ENCODE data around the gene GLO1. TPM values are rescaled to one million over a fixed set of nuclear protein-coding genes. Genes with fewer than 3 reads are reported as not detected.

The GLO1 gene
- total and polyA plus RNA-seq, 2 donors (not counting 1 experiment from before 2014, with no cell fraction given): 18.5 to 31.6 TPM

- Histone ChIP-seq H2AFZ (ENCODE audit: insufficient read depth, low read depth, low read length, poor library complexity, severe bottlenecking) (peak overlapping the region; percentile 94), H4K20me1 (ENCODE audit: control insufficient read depth, insufficient read depth, low read length, poor library complexity, severe bottlenecking) (no peaks in the 10 kb centered on the region), H3K79me2 (ENCODE audit: control insufficient read depth, insufficient read depth, low read length) (peaks cover 28% of the 10 kb centered on the region), H3K4me1 (ENCODE audit: control insufficient read depth in 2 of 2, insufficient read depth in 2 of 2, low read length in 2 of 2) (peaks cover 18% of the 10 kb centered on the region in 2 donors), H3K27me3 (replicated peaks in 1 of 4; ENCODE audit: control extremely low read depth in 1 of 4, control insufficient read depth in 3 of 4, insufficient read depth in 4 of 4, low read length in 3 of 4) (no peaks in the 10 kb centered on the region), H3K9ac (ENCODE audit: low read length) (peak overlapping the region; percentile 99), H3K27ac (ENCODE audit: low read length in 2 of 2) (peak overlapping the region; percentile 92 to 99), H3K9me3 (ENCODE audit: control extremely low read depth in 1 of 3, control insufficient read depth in 2 of 3, insufficient read depth in 1 of 3, low read length in 2 of 3) (no peaks in the 10 kb centered on the region), H3K36me3 (replicated peaks in 1 of 2; ENCODE audit: control extremely low read depth in 1 of 2, control insufficient read depth in 1 of 2, extremely low read depth in 1 of 2, insufficient read depth in 2 of 2, low read length in 1 of 2) (no peaks in the 10 kb centered on the region), H3K4me3 (ENCODE audit: control extremely low read depth in 1 of 5, extremely low read depth in 1 of 5, insufficient read depth in 1 of 5, low read depth in 2 of 5, low read length in 4 of 5) (peak overlapping the region; percentile 62 to 95 (median 88)), H3K4me2 (replicated peaks; ENCODE audit: low read depth, low read length, poor library complexity, severe bottlenecking) (peak overlapping the region; percentile 89)
- Mint-ChIP-seq H3K27me3 (no peaks in the 10 kb centered on the region), H3K4me3 (peak overlapping the region; percentile 81), H3K4me1 (peaks cover 47% of the 10 kb centered on the region), H3K27ac (peak overlapping the region; percentile 89), H3K9me3 (ENCODE audit: insufficient read depth) (no peaks in the 10 kb centered on the region)
- no peak for TF ChIP-seq CTCF (IDR thresholded peaks at IDR 0.05)
- TF ChIP-seq EZH2 (IDR thresholded peaks at IDR 0.05; ENCODE audit: borderline replicate concordance, insufficient read depth, low read depth, low read length, poor library complexity, severe bottlenecking): no peak
- no peak for DNase-seq
- CTCF ChIA-PET: interaction anchor here (0.6 to 1.2 kb wide), 2 partner anchors 12 to 66 kb away, joined by 3 read pairs; no protein-coding TSS in a partner anchor
- intact Hi-C loops (cut with micrococcal nuclease): loop anchor here (1.0 to 5.0 kb wide), 4 partner anchors 33 to 820 kb away; partner anchors contain the start of genes GLO1 and ZFAND3
- peak; percentile 35 for ATAC-seq (ENCODE audit: low read depth)
- POLR2A ChIA-PET: interaction anchor here (0.6 to 1.4 kb wide), 3 partner anchors 67 to 860 kb away, joined by 6 to 7 read pairs (median 6); no protein-coding TSS in a partner anchor
- WGBS (ENCODE audit: insufficient coverage): 8% methylated on average over 13 of the region's 15 CpGs
Measured at GRCh38 chr6:38638941-38639497, 63.9 kb downstream of the GLO1 start.

- Histone ChIP-seq H3K27ac (ENCODE audit: low read length in 2 of 2) (peak overlapping the region in 1 of 2 donors; percentile 6), H3K27me3 (replicated peaks in 1 of 4; ENCODE audit: control extremely low read depth in 1 of 4, control insufficient read depth in 3 of 4, insufficient read depth in 4 of 4, low read length in 3 of 4) (no peaks in the 10 kb centered on the region), H3K9ac (ENCODE audit: low read length) (no peak overlapping the region), H3K4me1 (ENCODE audit: control insufficient read depth in 2 of 2, insufficient read depth in 2 of 2, low read length in 2 of 2) (peaks cover 18% of the 10 kb centered on the region in 2 donors), H3K79me2 (ENCODE audit: control insufficient read depth, insufficient read depth, low read length) (peaks cover 34% of the 10 kb centered on the region), H3K4me2 (replicated peaks; ENCODE audit: low read depth, low read length, poor library complexity, severe bottlenecking) (no peak overlapping the region), H4K20me1 (ENCODE audit: control insufficient read depth, insufficient read depth, low read length, poor library complexity, severe bottlenecking) (no peaks in the 10 kb centered on the region), H3K4me3 (ENCODE audit: control extremely low read depth in 1 of 5, extremely low read depth in 1 of 5, insufficient read depth in 1 of 5, low read depth in 2 of 5, low read length in 4 of 5) (no peak overlapping the region), H3K36me3 (replicated peaks in 1 of 2; ENCODE audit: control extremely low read depth in 1 of 2, control insufficient read depth in 1 of 2, extremely low read depth in 1 of 2, insufficient read depth in 2 of 2, low read length in 1 of 2) (no peaks in the 10 kb centered on the region), H3K9me3 (ENCODE audit: control extremely low read depth in 1 of 3, control insufficient read depth in 2 of 3, insufficient read depth in 1 of 3, low read length in 2 of 3) (no peaks in the 10 kb centered on the region), H2AFZ (ENCODE audit: insufficient read depth, low read depth, low read length, poor library complexity, severe bottlenecking) (no peak overlapping the region)
- no peak for ATAC-seq (ENCODE audit: low read depth)
- POLR2A ChIA-PET: no interaction called here
- TF ChIP-seq CTCF (IDR thresholded peaks at IDR 0.05): no peak
- no peak for TF ChIP-seq EZH2 (IDR thresholded peaks at IDR 0.05; ENCODE audit: borderline replicate concordance, insufficient read depth, low read depth, low read length, poor library complexity, severe bottlenecking)
- no peaks in the 10 kb centered on the region for H3K27me3 Mint-ChIP-seq
- H3K4me3 Mint-ChIP-seq: no peak overlapping the region
- CTCF ChIA-PET: no interaction called here
- intact Hi-C loops (cut with micrococcal nuclease): loop anchor here (2.0 to 5.0 kb wide), 2 partner anchors 35 to 819 kb away; partner anchors contain the start of gene ZFAND3
- peaks cover 55% of the 10 kb centered on the region for H3K4me1 Mint-ChIP-seq
- no peak overlapping the region for H3K27ac Mint-ChIP-seq
- WGBS (ENCODE audit: insufficient coverage): 84% methylated on average over 4 of the region's 5 CpGs
- no peaks in the 10 kb centered on the region for H3K9me3 Mint-ChIP-seq (ENCODE audit: insufficient read depth)
- DNase-seq: no peak
Measured at GRCh38 chr6:38637756-38638155, 65.2 kb downstream of the GLO1 start.

All from B cell (primary cell).